Keratinocyte (primary cell): ENCODE measurements around the gene BUD31.

Source experiments
- CTCF ChIP-seq, 3 experiments: IDR thresholded peaks in 1 of 3; conservative IDR thresholded peaks in 1 of 3; optimal IDR thresholded peaks in 1 of 3; 2 replicates in 2 of 3; 3 replicates in 1 of 3; pipeline versions ENCODE3 to v1.5.1; 2011; ENCODE audit warnings: low read length in 3 of 3, mild to moderate bottlenecking in 3 of 3, moderate library complexity in 2 of 3, control low read depth in 1 of 3, inconsistent platforms in 1 of 3; ENCODE audit not compliant: insufficient read depth in 2 of 3; ENCODE audit errors: extremely low read depth in 1 of 3
- EZH2 ChIP-seq: IDR thresholded peaks from one replicate; pipeline ENCODE4 v1.6.1; 2012; ENCODE audit warnings: inconsistent platforms, mild to moderate bottlenecking, low read length, moderate library complexity

- no peak for TF ChIP-seq CTCF (optimal IDR thresholded peaks at IDR 0.05 in 1 of 3, IDR thresholded peaks at IDR 0.05 in 1 of 3, conservative IDR thresholded peaks at IDR 0.05 in 1 of 3; ENCODE audit: extremely low read depth in 1 of 3, insufficient read depth in 2 of 3, low read length in 3 of 3)
- TF ChIP-seq EZH2: no peak
Measured at GRCh38 chr7:99422625-99423024, 13.9 kb downstream of the BUD31 start.
